Panc1 (cell line): Measurements from ENCODE around the gene RABL3.

Experiments used
- CTCF ChIP-seq: fragments of 450-650 bp; IDR thresholded peaks from 2 replicates; pipeline ENCODE4 v1.5.1; 2017; ENCODE audit warnings: mild to moderate bottlenecking
- POLR2AphosphoS5 ChIP-seq: IDR thresholded peaks from 2 replicates; pipeline ENCODE4 v1.6.1; 2012; ENCODE audit warnings: mild to moderate bottlenecking, low read depth, low read length, moderate library complexity
- REST ChIP-seq, 2 experiments: IDR thresholded peaks; 2 replicates each; pipeline ENCODE4 v1.6.1; 2011 to 2012; ENCODE audit warnings: low read depth in 2 of 2, control low read depth in 1 of 2, low read length in 1 of 2, mild to moderate bottlenecking in 1 of 2, moderate library complexity in 1 of 2; ENCODE audit not compliant: insufficient read depth in 1 of 2
- SIN3A ChIP-seq: IDR thresholded peaks from 2 replicates; pipeline ENCODE4 v1.6.1; 2012; ENCODE audit warnings: low read depth, mild to moderate bottlenecking, low read length, moderate library complexity, borderline replicate concordance; ENCODE audit not compliant: insufficient read depth

- TF ChIP-seq CTCF = no peak
- no peak for TF ChIP-seq POLR2AphosphoS5
- TF ChIP-seq REST (IDR thresholded peaks at IDR 0.05; ENCODE audit: insufficient read depth in 1 of 2, low read depth in 2 of 2, low read length in 1 of 2) = no peak
- no peak for TF ChIP-seq SIN3A
Observed at GRCh38 chr3:120780977-120781376, 38.7 kb upstream of the RABL3 start.
